ENCODE results near the gene ZNF808.
"Not testable (repeated sequence)": the region's sequence is repeated elsewhere in the genome, so short reads cannot be mapped to it uniquely, and the experiment has no call there.

ZNF808 gene

DNA sequence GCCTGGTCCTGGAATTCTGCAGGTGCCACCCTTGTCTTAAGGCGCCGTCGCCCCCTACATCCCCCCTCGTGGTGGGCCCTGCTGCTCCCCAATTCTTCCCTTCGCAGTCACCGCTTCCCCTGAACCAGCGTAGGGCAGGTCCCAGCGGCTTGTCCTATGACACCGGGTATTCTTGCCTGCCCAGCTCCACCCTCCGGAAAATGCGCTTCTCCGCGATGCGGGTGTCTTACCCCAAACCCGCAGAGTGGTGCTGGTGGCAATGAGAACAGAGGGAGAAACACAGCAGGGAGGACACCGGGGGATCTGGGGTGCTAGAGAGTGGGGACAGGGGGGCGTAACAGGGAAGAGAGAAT, 9.0 kb downstream of the ZNF808 start:
- DNase-seq, result peak in 1 of 2 experiments; percentile 28

DNA sequence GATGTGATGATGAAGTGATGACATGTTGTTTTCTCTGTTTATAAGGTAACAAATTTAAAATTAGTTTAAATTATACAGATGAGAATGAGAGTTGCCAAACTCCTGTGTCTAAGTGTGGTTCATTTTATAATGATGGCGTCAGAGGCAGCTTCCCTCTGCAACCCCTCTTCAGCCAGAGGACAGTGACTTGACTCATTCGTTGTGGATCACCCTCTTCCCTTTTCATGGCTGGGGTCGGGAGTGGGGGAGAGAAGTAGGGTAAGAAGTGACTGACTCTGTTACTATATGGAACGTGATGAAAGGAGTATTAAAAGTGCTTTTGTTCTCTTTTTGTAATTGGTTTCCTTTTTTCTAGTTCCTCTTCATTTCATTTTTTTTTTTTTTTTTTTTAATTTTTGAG, 11.3 kb downstream of the ZNF808 start:
- not testable (repeated sequence) for DNase-seq

DNA sequence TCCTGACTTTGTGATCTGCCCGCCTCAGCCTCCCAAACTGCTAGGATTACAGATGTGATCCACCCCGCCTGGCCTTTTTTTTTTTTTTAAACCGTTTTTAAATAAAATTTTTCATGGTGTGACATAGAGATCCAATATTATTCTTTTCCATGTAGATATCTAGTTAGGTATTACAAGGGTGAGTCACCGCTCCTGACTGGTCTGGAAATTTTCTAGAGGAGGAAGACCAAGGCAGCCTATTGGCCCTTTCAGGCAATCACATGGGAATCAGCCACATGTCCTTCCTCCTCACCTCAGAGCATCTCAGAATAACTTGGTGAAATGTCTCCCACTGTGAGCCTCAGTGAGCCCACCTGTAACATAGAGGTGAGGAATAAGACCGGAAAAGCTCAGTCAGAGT, 13.7 kb downstream of the ZNF808 start:
- not testable (repeated sequence) for DNase-seq

DNA sequence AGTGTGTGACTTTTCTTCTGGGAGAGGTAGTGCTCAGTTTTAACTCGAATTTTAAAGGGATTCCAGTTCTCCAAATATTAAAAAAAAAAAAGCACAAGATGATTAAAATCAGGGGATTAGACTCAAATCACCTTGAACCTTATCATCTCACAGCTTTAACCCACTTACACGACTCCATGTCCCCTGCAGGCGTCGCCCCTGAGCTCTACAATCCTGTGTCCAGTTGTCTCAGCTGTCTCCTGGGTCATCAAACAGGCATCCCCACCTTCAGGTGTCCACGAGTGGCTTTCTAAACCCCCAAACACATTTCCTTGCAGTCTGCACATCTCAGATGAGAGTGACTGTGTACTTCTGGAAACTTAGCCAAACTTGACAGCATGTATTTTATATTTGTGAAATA, 14.1 kb downstream of the ZNF808 start:
- DNase-seq, result no peak

DNA sequence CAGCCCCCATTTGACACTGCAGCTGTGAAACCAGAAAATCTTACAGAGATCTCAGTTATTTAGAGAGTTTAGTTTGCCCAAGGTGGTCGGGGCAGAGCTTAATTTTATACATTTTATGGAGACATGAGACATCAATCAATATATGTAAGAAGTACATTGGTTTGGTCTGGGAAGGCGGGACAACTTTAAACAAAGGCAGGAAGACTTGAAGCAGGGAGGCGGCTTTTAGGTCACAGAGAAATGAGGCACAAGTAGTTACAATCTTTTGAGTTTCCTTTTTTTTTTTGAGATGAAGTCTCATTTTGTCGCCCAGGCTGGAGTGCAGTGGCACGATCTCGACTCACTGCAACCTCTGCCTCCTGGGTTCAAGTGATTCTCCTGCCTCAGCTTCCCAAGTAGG, 15.1 kb downstream of the ZNF808 start:
- DNase-seq, result not testable (repeated sequence)

DNA sequence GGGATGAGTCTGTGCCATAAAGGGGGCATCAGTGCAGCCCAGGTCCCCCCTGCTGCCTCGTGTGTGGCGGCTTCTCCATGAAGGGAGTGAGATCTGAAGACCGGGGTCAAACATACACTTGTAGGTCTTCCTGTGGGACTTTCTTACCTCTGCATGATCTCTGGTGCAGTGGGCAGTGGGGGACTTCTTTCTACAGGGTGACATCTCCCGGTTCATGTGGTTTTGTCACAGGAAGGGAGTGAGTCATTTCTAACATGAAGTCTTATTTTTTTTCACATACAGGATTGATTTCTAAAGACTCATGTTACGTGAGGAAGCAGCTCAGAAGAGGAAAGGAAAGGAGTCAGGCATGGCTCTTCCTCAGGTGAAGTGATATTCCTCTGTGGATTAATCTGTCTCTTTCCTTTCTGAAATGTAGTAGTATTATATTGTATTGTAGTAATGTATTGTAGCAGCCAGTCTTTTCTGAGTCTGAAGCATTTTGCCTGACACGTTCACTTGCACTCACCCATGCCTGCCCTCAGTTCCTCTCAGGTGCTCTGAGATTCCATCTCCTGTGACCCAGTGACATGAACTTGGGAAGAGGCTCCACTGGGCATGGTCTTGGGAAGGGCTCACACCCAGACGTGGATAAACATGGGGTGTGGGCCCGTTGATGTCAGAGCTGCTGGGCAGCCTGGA, 15.7 kb downstream of the ZNF808 start:
- peak in 1 of 2 experiments; percentile 15 for DNase-seq

DNA sequence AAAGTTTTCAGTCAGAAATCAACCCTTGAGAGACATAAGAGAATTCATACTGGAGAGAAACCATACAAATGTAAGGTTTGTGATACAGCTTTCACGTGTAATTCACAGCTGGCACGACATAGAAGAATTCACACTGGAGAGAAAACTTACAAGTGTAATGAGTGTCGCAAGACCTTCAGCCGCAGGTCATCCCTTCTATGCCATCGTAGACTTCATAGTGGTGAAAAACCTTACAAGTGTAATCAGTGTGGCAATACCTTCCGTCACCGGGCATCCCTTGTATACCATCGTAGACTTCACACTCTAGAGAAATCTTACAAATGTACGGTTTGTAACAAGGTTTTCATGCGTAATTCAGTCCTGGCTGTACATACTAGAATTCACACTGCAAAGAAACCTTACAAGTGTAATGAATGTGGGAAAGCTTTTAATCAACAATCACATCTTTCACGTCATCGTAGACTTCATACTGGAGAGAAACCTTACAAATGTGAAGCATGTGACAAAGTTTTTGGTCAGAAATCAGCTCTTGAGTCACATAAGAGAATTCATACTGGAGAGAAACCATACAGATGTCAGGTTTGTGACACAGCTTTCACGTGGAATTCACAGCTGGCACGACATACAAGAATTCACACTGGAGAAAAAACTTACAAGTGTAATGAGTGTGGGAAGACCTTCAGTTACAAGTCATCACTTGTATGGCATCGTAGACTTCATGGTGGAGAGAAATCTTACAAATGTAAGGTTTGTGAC, 26.9 kb downstream of the ZNF808 start:
- DNase-seq, result no peak

DNA sequence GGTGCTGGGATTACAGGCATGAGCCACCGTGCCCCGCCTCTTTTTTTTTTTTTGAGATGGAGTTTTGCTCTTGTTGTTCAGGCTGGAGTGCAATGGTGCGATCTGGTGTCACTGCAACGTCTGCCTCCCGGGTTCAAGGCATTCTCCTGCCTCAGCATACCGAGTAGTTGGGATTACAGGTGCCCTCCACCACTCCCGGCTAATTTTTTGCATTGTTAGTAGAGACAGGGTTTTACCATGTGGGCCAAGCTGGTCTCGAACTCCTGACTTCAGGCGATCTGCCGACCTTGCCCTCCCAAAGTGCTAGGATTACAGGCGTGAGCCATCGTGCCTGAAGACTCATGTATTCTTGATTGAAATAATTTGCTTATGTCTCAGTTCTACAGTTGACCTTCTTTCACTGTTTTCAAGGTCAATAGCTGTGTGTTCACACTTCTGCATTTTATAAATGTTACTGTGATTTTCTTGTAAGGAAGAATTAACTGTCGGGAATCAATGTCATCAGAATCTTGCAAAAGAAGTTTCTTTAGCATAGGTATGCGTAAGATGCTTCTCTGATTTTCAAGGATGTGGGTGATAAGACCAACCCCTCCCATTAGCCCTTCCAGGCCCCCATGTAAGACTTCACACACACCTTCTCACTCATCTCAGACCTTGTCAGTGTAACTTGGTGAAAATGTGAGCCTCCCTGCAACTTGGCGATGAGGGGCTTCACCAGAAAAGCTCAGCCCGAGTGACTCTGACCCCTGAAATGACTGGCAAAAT, 29.9 kb downstream of the ZNF808 start:
- no peak for DNase-seq

DNA sequence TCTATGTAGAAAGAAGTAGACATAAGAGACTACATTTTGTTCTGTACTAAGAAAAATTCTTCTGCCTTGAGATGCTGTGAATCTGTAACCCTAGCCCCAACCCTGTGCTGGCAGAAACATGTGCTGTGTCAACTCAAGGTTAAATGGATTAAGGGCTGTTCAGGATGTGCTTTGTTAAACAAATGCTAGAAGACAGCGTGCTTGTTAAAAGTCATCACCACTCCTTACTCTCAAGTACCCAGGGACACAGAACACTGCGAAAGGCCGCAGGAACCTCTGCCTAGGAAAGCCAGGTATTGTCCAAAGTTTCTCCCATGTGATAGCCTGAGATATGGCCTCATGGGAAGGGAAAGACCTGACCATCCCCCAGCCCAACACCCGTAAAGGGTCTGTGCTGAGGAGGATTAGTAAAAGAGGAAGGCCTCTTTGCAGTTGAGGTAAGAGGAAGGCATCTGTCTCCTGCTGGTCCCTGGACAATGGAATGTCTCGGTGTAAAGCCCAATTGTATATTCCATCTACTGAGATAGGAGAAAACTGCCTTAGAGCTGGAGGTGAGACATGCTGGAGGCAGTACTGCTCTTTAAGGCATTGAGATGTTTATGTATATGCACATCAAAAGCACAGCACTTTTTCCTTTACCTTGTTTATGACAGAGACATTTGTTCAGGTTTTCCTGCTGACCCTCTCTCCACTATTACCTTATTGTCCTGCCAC, 31.4 kb downstream of the ZNF808 start:
- not testable (repeated sequence) for DNase-seq

DNA sequence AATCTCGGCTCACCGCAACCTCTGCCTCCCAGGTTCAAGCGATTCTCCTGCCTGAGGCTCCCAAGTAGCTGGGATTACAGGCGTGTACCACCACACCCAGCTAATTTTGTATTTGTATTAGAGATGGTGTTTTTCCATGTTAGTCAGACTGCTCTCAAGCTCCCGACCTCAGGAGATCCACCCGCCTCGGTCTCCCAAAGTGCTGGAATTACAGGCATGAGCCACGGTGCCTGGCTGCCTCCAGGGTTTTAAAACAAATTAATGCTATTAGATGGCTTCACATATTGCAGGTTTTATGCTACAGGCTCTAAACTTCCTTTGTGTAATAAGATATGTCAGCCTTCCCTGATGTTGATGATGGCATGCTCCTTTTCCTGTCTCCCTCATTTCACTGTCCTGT, 34.1 kb downstream of the ZNF808 start:
- not testable (repeated sequence) for DNase-seq

DNA sequence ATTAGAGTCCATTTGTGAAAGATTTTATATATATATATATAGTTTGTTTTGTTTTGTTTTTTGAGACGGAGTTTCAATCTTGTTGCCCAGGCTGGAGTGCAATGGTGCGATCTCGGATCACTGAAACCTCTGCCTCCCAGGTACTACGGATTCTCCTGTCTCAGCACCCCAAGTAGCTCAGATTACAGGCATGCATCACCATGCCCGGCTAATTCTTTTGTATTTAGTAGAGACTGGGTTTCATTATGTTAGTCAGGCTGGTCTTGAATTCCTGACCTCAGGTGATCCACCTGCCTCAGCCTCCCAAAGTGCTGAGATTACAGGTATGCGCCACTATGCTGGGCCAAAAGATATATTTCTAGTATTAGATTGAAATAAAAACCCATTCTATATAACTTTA, 38.7 kb downstream of the ZNF808 start:
- no peak for DNase-seq

DNA sequence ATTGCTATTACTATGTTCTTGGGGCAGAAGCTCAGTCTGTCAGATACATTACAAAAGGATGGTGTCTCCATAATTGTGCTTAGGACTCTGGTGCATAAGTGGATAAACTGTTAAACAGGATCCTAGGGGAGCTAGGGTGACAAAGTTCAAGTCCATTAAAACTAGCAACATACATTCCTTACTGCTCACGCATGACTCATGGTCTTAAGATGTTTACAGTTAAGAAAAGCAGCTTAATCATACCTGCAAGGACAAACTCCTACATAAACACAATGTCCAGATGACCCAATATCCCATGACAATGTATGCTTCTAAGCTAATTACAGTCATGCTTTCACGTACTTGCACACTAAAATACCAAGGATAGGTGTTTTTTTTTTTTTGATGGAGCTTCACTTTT, 39.1 kb downstream of the ZNF808 start:
- DNase-seq, result no peak

DNA sequence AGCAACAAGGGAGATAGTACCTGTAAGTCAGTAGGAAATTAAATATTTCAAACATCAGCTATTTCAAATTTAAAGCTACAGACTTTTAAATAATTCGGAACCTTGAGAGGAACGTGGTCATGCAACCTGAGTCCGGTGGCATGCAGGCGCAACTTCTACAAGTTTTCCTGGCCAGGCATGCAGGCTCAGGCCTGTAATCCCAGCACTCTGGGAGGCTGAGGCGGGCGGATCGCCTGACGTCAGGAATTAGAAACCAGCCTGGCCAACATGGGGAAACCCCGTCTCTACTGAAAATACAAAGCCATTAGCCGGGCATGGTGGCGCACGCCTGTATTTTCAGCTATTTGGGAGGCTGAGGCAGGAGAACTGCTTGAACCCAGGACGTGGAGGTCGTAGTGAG, 40.5 kb downstream of the ZNF808 start:
- DNase-seq, result no peak

DNA sequence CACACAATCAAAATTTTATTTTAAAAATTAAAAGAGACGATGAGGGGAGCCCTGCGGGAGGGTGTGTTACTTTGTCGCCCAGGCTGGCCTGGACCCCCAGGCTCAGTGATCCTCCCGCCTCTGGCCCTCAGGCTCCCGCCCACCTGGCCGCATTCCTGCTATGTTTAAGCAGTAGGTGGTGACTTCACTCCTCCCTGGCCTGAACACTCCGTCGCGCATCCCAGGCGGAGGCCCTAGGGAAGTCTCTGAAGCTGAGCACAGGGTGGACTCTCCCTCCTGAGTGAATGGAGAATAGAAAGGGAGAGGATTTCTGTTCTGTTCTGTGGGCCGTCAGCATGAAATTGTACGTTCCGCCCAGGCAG, 42.2 kb downstream of the ZNF808 start:
- not testable (repeated sequence) for DNase-seq

DNA sequence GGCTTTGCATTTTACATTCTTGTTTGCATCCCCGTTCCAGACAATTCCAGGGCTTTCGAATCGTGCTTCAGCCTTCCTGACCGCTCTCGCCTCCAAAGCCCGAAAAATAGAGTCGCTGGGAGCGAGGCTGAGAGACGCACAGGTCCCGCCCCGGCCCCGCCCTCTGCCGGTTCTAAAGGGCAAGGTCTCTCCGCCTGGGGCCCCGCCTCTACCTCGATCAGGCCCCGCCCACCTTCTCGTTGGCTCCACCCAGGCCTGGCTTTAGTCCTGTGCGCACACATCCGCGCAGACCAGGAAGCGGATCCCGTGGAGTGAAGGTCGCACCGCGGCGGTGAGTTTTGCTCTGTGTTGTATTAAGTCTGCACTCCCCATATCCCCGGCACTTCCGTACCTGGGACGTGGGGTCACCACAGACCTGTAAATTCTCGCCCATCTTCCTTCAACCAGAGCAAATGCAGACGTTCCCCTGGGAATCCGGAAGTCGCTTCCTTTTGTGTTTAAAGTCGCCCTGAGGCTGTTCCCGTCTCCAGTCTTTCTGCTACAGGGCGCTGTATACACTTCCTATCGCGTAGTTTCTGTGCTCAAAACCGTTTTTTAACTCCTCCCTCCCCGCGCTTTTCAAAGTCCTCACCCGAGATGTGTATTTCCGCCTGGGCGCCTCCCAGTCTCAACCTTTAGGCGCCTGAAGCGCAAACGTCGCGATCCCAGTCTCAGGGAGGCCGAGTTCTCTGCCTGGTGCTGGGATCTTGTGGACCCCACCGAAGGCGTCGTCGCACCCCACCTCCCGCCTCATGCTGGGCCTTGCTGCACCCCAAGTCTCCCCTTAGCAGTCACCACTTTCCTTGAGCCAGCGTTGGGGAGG, 42.8 kb downstream of the ZNF808 start, which contains the start of gene ZNF701:
TSS of gene ZNF701 (plus strand) at position 288 of the 862 bp plus-strand sequence. CDS start 3,861 bp downstream, outside the sequence.
- DNase-seq, result peak; percentile 91 to 93

DNA sequence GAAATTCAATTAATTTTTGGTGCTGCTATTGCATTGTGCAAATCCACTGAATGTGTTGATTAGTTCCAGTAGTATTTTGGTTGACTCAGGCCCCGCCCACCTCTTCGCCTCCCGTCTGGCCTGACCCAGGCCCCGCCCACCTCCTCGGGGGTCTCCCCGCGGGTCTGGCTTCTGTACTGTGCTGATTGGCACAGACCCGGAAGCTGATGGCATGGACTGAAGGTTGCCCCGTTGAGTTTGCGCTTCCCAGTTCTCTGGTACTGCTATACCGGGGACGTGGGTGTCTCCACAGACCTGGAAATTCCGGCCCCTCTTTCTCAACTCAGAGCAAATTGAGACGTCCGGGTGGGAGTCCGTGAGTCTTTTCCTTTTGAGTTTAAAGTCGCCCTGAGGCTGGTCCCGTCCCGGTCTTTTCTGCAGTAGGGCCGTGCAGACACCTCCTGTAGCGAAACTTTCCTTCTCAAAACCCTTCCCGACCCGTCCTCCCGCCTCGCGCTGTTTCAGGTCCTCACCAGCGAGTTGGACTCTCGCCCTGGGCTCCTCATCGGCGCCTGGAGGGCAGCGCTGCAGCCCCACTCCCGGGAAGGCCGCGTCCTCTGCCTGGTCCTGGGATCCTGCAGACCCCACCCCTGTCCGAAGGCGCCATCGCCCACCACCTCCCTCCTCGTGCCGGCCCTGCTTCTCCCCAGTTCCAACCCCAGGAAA, 57.4 kb downstream of the ZNF808 start:
- DNase-seq, result no peak

DNA sequence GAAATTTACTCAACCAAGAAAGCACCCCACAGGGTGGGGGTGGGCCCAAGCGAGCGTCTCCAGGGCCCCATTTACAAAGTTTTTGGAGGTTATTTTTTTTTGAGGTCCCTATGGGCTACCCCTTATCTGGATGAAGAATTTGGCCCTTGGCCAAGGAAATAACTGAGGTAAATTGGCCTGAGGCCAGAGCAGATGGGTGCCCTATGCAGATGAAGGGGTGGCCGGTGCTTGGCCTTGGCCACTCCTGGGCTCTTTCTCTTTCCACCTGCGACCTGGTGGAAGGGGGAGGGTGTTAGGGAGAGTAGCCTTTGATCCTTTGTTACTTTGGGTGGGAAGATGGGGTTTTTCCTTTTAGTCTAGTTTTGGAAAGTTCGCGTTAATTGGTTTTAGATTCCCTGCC, 58.1 kb downstream of the ZNF808 start:
- DNase-seq, result no peak

DNA sequence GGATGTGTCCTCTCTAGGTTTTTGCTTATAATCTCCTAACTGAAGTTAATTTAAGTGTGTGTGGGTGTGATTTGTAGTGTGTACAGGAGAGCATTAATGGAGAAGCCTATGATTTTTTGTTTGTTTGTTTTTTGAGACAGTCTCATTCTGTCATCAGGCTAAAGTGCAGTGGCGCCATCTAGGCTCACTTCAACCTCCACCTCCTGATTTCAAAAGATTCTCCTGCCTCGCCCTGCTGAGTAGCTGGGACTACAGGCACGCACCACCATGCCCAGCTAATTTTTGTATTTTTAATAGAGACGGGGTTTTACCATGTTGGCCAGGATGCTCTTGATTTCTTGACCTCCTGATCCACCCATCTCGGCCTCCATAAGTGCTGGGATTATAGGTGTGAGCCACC, 63.3 kb downstream of the ZNF808 start:
- no peak for DNase-seq

DNA sequence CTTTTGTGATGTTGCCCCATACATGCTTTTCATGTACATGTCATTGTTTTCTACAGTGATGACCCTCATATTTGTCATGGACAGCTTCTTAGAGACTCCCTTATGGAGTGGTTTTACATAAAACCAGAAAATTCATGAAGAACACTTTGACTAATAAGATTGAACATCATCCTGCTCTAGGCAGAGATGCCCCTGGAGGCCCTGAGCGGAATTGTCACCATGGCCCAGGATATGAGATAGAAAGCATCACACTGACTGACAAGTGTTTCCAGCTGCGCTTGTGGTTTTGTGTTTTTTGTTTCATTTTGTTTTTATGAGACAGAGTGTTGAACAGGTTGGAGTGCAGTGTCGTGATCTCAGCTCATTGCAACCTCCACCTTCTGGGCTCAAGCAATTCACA, 64.8 kb downstream of the ZNF808 start:
- DNase-seq, result no peak

DNA sequence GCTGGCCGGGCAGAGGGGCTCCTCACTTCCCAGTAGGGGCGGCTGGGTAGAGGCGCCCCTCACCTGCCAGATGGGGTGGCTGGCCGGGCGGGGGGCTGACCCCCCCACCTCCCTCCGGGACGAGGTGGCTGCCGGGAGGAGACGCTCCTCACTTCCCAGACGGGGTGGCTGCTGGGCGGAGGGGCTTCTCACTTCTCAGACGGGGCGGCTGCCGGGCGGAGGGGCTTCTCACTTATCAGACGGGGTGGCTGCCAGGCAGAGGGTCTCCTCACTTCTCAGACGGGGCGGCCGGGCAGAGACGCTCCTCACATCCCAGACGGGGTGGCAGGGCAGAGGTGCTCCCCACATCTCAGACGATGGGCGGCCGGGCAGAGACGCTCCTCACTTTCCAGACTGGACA, 66.0 kb downstream of the ZNF808 start:
- not testable (repeated sequence) for DNase-seq

DNA sequence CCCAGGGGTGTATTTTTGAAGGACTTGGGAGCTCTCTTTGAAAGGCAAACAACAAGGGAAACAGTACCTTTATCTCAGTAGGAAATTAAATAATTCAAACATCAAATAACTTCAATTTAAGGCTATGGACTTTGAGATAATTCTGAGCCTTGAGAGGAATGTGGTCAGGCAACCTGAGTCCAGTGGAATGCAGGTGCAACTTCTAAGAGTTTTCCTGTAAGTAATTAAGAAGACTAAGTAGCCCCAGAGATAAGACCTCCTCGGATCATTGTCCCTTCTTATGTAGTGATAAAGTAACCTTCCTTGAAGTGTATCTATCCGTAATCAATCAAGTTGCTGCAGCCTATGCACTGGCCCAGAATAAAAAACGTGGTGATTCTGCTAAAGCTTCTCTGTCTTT, 71.8 kb downstream of the ZNF808 start:
- no peak for DNase-seq

DNA sequence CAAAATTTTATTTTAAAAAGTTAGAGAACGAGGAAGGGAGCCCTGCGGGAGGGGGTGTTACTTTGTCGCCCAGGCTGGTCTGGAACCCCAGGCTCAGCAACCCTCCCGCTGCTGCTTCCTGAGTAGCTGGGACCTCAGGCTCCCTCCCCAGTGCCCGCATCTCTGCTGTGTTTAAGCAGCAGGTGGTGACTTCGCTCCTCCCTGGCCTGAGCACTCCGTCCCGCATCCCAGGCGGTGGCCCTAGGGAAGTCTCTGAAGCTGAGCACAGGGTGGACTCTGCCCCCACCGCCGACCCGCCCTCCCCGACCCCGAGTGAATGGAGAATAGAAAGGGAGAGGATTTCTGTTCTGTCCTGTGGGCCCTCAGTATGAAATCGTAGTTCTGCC, 73.2 kb downstream of the ZNF808 start:
- DNase-seq, result peak; percentile 3 to 5

Measured in stimulated activated CD4-positive, alpha-beta T cell treated with anti-CD3 and anti-CD28 coated beads, Interleukin-4, amount 100 ng/mL, for 4 hours (primary cell).